SH-SY5Y (cell line): ENCODE data around the gene STMN1.

Experiments used
- GATA2 ChIP-seq: IDR thresholded peaks from 2 replicates; pipeline ENCODE4 v1.6.1; 2011; ENCODE audit warnings: mild to moderate bottlenecking, low read depth, low read length
- GATA3 ChIP-seq: IDR thresholded peaks from 2 replicates; pipeline ENCODE4 v1.6.1; 2011; ENCODE audit warnings: low read depth, mild to moderate bottlenecking, low read length, moderate library complexity

GRCh38 chr1:25936947-25937346, 30.7 kb upstream of the STMN1 start:
- TF ChIP-seq GATA2 (no peak), GATA3 (no peak)
